ENCODE data around the gene FAF1. TPM values are rescaled to one million over a fixed set of nuclear protein-coding genes. Genes with fewer than 3 reads are reported as not detected.

Gene FAF1
- total RNA-seq, 1 donor from 2014 or later: 58.8 TPM

DNA sequence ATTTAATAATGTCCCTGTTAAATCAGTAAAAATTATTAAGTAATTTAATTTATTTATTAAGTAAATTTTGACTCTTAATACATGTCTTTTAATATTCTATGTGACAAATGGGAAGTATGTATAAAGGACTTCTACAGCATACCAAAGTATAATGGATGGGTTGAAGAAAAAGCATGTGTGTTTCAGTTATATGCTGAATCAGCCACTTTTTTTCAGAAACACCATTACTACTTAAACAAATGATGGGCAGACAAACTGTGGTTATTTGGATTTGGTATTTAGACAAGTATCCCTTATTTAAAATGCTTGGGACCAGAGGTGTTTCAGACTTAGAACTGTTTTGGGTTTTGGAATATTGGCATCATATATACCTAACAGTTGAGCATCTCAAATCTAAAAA lies 360.5 kb downstream of the FAF1 start:
- no peak for DNase-seq (ENCODE audit: low spot score)
- no peaks in the 10 kb centered on the region for H3K4me1 Mint-ChIP-seq (ENCODE audit: low read depth)
- no peak overlapping the region for H3K27ac Mint-ChIP-seq
- no peaks in the 10 kb centered on the region for H3K9me3 Mint-ChIP-seq
- no peaks in the 10 kb centered on the region for H3K27me3 Mint-ChIP-seq (ENCODE audit: insufficient read depth)
- peaks cover 3% of the 10 kb centered on the region for H3K36me3 Mint-ChIP-seq (ENCODE audit: low read depth)
- no peak overlapping the region for H3K4me3 Mint-ChIP-seq
- intact Hi-C loops (cut with micrococcal nuclease): no loop called here

DNA sequence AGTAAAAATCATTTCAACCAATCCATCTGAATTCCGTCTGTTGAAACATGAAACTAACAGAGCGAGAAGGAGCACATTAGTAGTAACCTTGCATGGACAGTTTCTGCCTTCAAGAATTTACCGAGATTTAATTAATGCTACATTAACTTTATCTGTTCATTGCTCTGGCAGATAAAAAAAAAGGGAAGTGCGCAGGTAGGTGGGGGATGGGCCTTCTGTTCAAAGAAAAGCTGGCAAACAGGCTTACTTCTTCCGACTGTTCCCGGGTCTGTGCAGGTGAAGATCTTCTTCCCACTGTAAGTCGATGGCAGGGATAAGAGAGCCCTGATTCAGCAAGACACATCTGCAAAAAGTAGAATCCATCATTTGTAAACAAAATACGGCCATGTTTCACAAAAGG lies 364.2 kb downstream of the FAF1 start:
- H3K27ac Mint-ChIP-seq: no peak overlapping the region
- H3K27me3 Mint-ChIP-seq (ENCODE audit: insufficient read depth): no peaks in the 10 kb centered on the region
- no peaks in the 10 kb centered on the region for H3K9me3 Mint-ChIP-seq
- H3K36me3 Mint-ChIP-seq (ENCODE audit: low read depth): peaks cover 11% of the 10 kb centered on the region
- H3K4me3 Mint-ChIP-seq: no peak overlapping the region
- intact Hi-C loops (cut with micrococcal nuclease): no loop called here
- no peak for DNase-seq (ENCODE audit: low spot score)
- H3K4me1 Mint-ChIP-seq (ENCODE audit: low read depth): no peaks in the 10 kb centered on the region

DNA sequence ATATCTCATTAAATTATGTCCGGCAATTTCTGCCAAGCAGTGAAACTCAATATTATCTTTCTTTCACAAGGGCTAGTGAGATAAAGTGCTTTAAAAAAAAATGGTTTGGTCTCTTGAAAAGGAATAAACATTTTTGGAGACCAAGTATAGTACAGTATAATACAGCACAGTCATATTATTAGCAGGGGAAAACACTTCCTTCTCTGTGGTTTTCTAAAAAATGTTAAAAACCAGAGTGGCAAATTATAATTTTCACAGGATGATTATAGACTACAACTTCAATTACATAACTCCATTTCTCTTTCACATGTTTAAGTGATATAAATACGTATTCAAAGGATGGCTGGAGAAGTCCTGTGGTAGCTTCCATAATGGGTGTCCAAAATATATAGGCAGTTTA lies 366.6 kb downstream of the FAF1 start:
- no peaks in the 10 kb centered on the region for H3K4me1 Mint-ChIP-seq (ENCODE audit: low read depth)
- peaks cover 13% of the 10 kb centered on the region for H3K36me3 Mint-ChIP-seq (ENCODE audit: low read depth)

DNA sequence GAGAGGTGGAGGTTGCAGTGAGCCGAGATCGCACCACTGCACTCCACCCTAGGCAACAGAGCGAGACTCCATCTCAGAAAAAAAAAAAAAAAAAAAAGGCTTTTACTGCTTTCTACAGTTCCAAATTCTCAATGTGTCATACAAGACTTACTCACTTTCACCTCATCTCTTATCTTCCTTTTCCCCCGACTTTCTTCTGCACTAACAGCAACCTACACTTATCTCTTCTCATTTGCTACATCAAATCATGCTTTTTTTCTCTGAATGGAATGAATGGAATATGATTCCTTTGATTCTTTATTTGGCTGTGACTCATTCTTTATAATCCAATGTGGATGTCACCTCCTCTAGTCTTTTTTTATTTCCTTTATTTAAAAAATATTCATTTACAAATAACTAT lies 368.5 kb downstream of the FAF1 start:
- no peak overlapping the region for H3K4me3 Mint-ChIP-seq
- no peaks in the 10 kb centered on the region for H3K4me1 Mint-ChIP-seq (ENCODE audit: low read depth)
- intact Hi-C loops (cut with micrococcal nuclease): no loop called here
- H3K27me3 Mint-ChIP-seq (ENCODE audit: insufficient read depth): no peaks in the 10 kb centered on the region
- peaks cover 13% of the 10 kb centered on the region for H3K36me3 Mint-ChIP-seq (ENCODE audit: low read depth)
- no peak overlapping the region for H3K27ac Mint-ChIP-seq
- no peaks in the 10 kb centered on the region for H3K9me3 Mint-ChIP-seq
- no peak for DNase-seq (ENCODE audit: low spot score)

More for the DNA sequence above, 366.6 kb downstream of the FAF1 start:
- H3K4me3 Mint-ChIP-seq: no peak overlapping the region
- DNase-seq (ENCODE audit: low spot score): no peak
- H3K27ac Mint-ChIP-seq: no peak overlapping the region
- no peaks in the 10 kb centered on the region for H3K27me3 Mint-ChIP-seq (ENCODE audit: insufficient read depth)
- no peaks in the 10 kb centered on the region for H3K9me3 Mint-ChIP-seq
- intact Hi-C loops (cut with micrococcal nuclease): no loop called here

DNA sequence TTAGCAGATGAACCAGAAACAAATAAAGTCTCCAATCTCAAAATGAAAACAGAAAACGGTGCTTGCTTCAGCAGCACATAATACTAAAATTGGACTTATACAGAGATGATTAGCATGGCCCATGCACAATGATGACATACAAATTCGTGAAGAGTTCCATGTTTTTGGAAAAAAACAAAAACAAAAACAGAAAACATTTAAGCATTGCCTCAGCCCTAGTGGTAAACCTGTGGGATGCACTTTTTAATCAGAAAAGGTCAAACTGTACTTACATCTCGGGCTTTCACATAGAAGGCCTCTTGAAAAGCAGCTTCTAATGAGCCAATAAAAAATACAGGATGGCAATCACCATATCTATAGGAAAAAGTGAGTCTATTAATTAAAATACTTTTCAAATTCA lies 377.7 kb downstream of the FAF1 start:
- intact Hi-C loops (cut with micrococcal nuclease): no loop called here
- Mint-ChIP-seq H3K4me1 (ENCODE audit: low read depth) (no peaks in the 10 kb centered on the region), H3K27ac (no peak overlapping the region), H3K27me3 (ENCODE audit: insufficient read depth) (no peaks in the 10 kb centered on the region), H3K4me3 (no peak overlapping the region), H3K9me3 (no peaks in the 10 kb centered on the region), H3K36me3 (ENCODE audit: low read depth) (peaks cover 7% of the 10 kb centered on the region)
- DNase-seq (ENCODE audit: low spot score): no peak

DNA sequence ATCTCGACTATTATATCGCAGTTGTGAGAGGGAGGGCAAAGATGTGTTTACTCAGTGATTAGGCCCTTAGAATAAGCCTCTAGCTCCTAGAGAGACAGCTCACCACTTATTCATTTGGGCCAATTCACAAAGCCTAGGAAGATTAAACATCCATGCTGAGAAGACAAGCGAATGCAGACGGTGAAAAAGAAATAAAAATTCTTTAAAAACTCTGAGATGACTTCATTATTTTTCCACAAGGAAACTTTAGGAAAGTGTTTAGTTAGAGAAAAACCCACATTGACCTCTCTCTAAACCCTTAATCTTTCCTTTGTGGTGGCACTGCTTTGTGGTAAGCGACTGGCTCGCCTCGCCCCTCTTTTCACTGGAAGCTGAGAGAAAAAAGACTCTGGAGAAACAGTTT lies 390.0 kb downstream of the FAF1 start:
- Mint-ChIP-seq H3K36me3 (ENCODE audit: low read depth) (peaks cover 7% of the 10 kb centered on the region), H3K4me3 (no peak overlapping the region), H3K27me3 (ENCODE audit: insufficient read depth) (no peaks in the 10 kb centered on the region), H3K9me3 (no peaks in the 10 kb centered on the region), H3K4me1 (ENCODE audit: low read depth) (no peaks in the 10 kb centered on the region), H3K27ac (no peak overlapping the region)
- no peak for DNase-seq (ENCODE audit: low spot score)
- intact Hi-C loops (cut with micrococcal nuclease): no loop called here

DNA sequence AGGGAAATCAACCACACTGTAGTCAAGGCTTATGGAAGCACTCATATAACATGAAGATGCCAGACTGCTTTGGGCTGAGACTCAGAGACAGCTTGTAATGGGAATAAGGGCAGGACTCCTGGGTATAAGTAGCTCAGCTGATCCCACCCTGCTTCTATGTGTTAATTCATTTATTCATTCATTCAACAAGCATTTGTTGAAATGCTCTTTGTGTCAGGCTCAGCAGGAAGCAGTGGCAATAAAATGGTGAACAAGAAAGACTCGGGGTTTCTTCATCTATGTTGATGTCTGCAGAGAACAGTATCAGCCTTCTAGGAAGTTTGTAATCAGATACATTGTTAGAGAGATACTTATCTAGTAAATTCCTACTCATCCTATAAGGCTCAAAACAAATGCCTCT lies 391.3 kb downstream of the FAF1 start:
- H3K9me3 Mint-ChIP-seq: no peaks in the 10 kb centered on the region
- no peaks in the 10 kb centered on the region for H3K4me1 Mint-ChIP-seq (ENCODE audit: low read depth)
- H3K36me3 Mint-ChIP-seq (ENCODE audit: low read depth): peaks cover 5% of the 10 kb centered on the region

DNA sequence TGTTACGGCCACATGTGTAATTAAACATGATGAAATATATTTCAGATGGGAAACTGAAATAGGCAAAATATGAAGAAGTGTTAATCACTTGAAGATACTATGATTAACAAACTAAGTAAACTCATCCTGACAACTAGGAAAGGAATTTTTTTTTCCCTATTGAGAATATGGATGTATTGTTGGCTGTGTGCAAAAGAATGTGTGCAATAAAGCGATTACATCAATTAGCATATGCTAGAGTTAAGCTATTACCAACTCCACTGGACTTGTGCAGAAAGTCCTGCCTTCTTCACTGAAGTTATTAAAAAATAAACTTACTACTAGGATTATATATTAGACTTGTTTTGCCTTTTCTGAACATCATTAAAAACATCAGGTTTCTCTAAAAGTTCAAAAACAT lies 393.7 kb downstream of the FAF1 start:
- H3K27me3 Mint-ChIP-seq (ENCODE audit: insufficient read depth): no peaks in the 10 kb centered on the region
- H3K4me1 Mint-ChIP-seq (ENCODE audit: low read depth): no peaks in the 10 kb centered on the region
- intact Hi-C loops (cut with micrococcal nuclease): no loop called here
- no peak for DNase-seq (ENCODE audit: low spot score)
- no peaks in the 10 kb centered on the region for H3K9me3 Mint-ChIP-seq
- H3K4me3 Mint-ChIP-seq: no peak overlapping the region
- H3K36me3 Mint-ChIP-seq (ENCODE audit: low read depth): peaks cover 5% of the 10 kb centered on the region
- H3K27ac Mint-ChIP-seq: no peak overlapping the region

More for the DNA sequence above, 391.3 kb downstream of the FAF1 start:
- Mint-ChIP-seq H3K4me3 (no peak overlapping the region), H3K27ac (no peak overlapping the region), H3K27me3 (ENCODE audit: insufficient read depth) (no peaks in the 10 kb centered on the region)
- intact Hi-C loops (cut with micrococcal nuclease): no loop called here
- DNase-seq (ENCODE audit: low spot score): no peak

DNA sequence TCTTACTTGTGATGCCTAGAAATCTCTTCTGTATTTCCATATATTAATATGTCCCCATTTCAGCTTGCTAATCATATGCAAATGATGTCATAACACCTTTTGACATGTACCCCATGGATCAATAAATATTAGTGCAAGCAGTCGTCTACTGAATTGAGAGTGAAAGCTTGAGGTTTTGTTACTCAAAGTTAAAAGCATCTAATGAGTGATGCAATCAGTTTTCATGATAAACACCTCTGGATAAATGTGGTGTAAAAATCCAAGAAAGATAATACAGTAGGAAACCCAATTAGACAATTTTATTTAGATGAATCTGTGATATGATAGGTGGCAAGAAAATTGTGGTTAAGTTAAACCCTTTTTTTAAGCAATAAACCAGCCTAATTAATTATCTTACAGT lies 395.6 kb downstream of the FAF1 start:
- H3K27me3 Mint-ChIP-seq (ENCODE audit: insufficient read depth): no peaks in the 10 kb centered on the region
- DNase-seq (ENCODE audit: low spot score): no peak
- H3K4me3 Mint-ChIP-seq: no peak overlapping the region
- no peaks in the 10 kb centered on the region for H3K9me3 Mint-ChIP-seq
- no peaks in the 10 kb centered on the region for H3K4me1 Mint-ChIP-seq (ENCODE audit: low read depth)
- no peak overlapping the region for H3K27ac Mint-ChIP-seq
- intact Hi-C loops (cut with micrococcal nuclease): no loop called here
- H3K36me3 Mint-ChIP-seq (ENCODE audit: low read depth): peaks cover 8% of the 10 kb centered on the region

DNA sequence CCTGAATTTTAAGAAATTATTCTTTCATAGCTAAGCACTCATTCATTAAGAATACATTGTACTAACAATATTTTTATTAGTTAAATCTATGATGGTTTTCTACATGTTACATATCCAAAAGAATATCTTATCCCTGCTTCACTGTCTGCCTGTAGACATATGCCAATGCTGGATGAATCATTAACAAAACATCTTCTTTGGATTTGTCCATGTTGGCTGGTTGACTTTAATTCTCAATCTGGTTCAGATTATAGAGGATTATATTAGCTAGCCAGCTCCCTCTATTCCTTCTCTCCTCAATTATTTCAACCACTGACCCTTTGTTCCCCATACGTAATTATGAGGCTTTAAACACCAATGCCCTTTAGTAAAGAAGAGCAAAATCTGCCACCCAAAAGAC lies 398.0 kb downstream of the FAF1 start:
- Mint-ChIP-seq H3K27ac (no peak overlapping the region), H3K4me3 (no peak overlapping the region), H3K36me3 (ENCODE audit: low read depth) (peaks cover 9% of the 10 kb centered on the region), H3K4me1 (ENCODE audit: low read depth) (no peaks in the 10 kb centered on the region), H3K9me3 (no peaks in the 10 kb centered on the region), H3K27me3 (ENCODE audit: insufficient read depth) (no peaks in the 10 kb centered on the region)
- intact Hi-C loops (cut with micrococcal nuclease): no loop called here
- DNase-seq (ENCODE audit: low spot score): no peak

DNA sequence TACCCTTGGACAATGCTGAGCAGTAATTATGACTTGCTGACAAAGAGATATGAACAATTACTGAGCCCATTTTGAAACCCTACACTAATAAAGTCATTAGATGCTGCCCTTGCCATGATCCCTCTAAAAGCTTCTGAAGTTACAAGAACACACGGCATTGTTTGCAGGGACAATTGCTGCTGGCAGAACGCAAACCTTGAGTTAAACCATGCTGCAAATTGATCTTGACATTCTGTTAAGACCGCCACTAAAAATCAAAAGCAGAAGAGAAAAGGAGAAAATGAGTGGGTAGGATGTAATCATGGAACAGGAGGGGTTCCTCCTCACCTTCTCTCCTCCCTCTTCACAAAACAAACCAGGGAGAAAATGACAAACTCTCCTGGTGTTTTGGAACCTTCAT lies 400.6 kb downstream of the FAF1 start:
- Mint-ChIP-seq H3K27ac (no peak overlapping the region), H3K27me3 (ENCODE audit: insufficient read depth) (no peaks in the 10 kb centered on the region), H3K4me1 (ENCODE audit: low read depth) (no peaks in the 10 kb centered on the region), H3K36me3 (ENCODE audit: low read depth) (peaks cover 7% of the 10 kb centered on the region), H3K4me3 (no peak overlapping the region), H3K9me3 (no peaks in the 10 kb centered on the region)
- no peak for DNase-seq (ENCODE audit: low spot score)
- intact Hi-C loops (cut with micrococcal nuclease): no loop called here

DNA sequence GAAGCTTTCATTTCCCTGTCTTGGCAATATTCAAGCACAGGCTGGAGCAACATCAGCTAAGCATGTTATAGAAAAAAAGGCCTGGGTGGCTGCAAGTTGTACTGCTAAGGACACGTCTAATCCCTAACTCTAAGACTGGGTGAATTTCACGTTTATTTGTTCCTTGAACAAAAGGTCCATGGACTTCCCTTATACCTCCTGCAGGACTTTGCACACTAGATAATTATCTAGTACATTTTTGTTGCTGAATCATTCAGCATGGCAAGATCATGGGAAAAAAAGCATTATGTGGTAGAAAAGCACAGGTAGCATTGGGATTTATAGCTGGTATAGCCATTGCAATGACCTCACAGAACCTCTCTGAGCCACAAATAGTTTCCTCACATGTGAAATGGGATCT lies 406.1 kb downstream of the FAF1 start:
- no peak overlapping the region for H3K27ac Mint-ChIP-seq
- no peaks in the 10 kb centered on the region for H3K9me3 Mint-ChIP-seq
- DNase-seq (ENCODE audit: low spot score): no peak
- no peaks in the 10 kb centered on the region for H3K36me3 Mint-ChIP-seq (ENCODE audit: low read depth)
- H3K27me3 Mint-ChIP-seq (ENCODE audit: insufficient read depth): no peaks in the 10 kb centered on the region
- no peaks in the 10 kb centered on the region for H3K4me1 Mint-ChIP-seq (ENCODE audit: low read depth)
- H3K4me3 Mint-ChIP-seq: no peak overlapping the region
- intact Hi-C loops (cut with micrococcal nuclease): no loop called here

DNA sequence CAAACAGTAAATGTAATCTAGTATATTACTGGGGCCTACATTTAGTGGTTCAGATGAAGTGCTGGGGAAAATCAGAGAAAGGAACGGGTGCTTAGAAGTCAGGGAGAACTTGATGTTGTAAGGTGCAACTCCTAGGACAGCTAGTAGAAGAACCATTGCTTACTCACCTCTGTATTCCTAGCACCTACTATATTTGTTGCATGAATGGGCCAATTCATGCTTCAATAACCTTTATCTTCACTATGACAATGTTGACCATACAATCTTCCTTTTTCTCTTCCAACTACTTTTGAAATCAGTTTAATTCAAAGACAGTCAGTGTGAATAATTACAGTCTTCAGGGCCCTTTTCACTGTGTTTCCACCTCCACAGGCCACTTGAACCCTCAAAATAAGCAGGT lies 411.8 kb downstream of the FAF1 start:
- intact Hi-C loops (cut with micrococcal nuclease): no loop called here
- no peaks in the 10 kb centered on the region for H3K4me1 Mint-ChIP-seq (ENCODE audit: low read depth)
- H3K27ac Mint-ChIP-seq: no peak overlapping the region

DNA sequence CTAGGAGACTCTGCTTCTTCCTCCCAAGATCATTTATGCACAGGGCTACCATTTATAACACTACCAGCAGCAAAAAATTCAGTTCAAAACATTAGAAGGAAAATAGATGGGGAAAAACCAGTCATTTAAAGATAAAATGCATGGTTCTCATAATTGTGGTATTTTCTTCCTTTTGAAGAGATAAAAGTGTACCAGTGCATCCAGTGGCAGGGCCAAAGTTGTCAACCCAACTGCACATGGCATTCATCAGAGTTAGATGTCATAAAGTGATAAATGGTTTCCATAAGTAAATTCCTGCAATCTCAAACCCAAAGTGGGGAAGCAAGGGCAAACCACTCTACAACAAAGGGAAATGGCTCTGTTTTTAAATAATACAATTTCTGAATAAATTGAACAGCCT lies 417.7 kb downstream of the FAF1 start:
- Mint-ChIP-seq H3K27me3 (ENCODE audit: insufficient read depth) (no peaks in the 10 kb centered on the region), H3K9me3 (no peaks in the 10 kb centered on the region), H3K36me3 (ENCODE audit: low read depth) (no peaks in the 10 kb centered on the region), H3K4me3 (no peak overlapping the region), H3K27ac (no peak overlapping the region), H3K4me1 (ENCODE audit: low read depth) (no peaks in the 10 kb centered on the region)
- intact Hi-C loops (cut with micrococcal nuclease): no loop called here
- DNase-seq (ENCODE audit: low spot score): no peak

More for the DNA sequence above, 411.8 kb downstream of the FAF1 start:
- Mint-ChIP-seq H3K36me3 (ENCODE audit: low read depth) (no peaks in the 10 kb centered on the region), H3K9me3 (no peaks in the 10 kb centered on the region), H3K27me3 (ENCODE audit: insufficient read depth) (no peaks in the 10 kb centered on the region), H3K4me3 (no peak overlapping the region)
- no peak for DNase-seq (ENCODE audit: low spot score)
